ENCODE data around the gene OSTN.
A peak's percentile ranks its signal among the peaks of the same experiment; 100 is the strongest.
"Not testable (repeated sequence)": the region's sequence is repeated elsewhere in the genome, so short reads cannot be mapped to it uniquely, and the experiment has no call there.

The OSTN gene

DNA sequence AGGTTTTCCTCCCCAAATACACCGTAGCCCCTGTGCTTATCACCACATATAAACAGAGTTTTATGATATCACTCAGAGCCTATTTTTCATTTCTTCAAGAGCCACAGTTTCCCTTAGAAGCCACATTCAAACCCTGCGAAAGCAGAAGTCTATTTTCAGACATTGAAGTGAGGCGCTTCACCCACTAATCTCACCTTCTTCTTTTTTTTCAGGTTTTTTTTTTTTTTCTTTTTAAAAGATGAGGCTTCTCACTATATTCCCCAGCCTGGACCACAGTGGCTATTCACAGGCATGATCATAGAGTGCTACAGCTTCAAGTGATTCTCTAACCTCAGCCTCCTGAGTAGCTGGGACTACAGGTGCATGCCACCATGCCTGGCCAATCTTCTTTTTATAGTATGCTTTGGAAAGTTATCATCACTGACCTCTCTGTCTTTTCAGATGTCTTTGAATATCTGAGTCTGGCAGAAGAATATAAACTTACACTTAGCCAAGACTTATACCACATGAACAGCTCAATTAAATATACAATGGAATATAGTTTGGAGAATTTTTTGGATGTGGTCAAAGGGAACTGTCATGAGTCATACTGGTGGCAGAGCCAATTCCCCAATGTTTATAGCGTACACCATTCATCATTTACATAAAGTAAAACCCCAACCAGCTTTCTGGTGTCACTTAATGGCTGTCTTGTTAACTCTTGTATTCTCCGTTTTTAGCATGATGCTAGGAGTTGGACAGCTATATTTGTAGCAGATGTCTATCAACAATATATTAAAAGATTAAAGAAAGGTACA is 70.4 kb downstream of the OSTN start:
- DNase-seq = no peak

DNA sequence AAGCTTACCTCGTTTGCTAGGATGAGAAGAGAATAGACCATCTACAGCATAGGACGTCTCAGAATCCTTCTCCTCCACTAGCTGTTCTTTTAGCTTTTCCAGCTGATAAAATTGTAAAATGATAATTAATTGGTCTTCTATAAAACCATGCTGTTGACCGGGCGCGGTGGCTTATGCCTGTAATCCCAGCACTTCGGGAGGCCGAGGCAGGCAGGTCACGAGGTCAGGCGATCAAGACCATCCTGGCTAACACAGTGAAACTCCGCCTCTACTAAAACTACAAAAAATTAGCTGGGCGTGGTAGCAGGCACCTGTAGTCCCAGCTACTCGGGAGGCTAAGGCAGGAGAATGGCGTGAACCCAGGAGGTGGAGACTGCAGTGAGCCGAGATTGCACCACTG is 76.2 kb downstream of the OSTN start:
- DNase-seq = not testable (repeated sequence)

DNA sequence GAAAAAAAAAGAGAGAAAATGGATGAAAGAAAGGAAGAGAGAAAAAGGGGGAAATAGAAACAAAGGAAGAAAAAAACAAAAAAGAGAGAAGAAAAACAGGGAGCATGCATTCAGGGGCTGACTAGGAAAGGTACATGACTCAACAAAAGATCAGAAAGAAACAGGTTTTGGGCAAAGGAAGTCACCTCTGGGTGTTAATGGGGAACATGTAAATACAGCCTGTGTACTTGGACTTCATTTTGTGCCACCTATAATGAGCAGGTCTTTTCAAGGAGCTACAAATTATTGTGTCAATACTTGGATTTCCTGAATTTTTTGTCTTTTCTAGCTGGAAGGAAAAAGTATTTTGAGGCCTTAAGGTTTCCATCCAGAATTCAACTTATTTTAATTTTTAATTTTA is 76.7 kb downstream of the OSTN start:
- no peak for DNase-seq

DNA sequence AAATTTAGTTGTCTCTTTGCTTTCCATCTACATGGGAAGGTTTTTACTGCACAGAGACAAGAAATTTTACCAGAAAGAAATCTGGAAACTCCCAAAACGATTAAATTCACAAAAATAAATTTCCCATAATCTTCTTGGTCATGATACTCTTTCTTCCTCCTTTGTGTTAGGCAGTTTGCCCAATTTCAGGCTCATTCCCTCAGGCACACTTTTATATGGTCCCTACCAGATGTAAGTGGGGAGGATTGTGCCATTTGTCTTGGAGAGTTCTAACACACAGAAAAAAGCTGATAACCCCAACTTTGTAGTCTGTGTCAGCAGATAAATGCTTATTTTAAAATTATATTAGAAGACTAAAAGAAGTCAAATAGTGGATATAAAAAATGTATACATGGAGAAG is 81.1 kb downstream of the OSTN start:
- no peak for DNase-seq

DNA sequence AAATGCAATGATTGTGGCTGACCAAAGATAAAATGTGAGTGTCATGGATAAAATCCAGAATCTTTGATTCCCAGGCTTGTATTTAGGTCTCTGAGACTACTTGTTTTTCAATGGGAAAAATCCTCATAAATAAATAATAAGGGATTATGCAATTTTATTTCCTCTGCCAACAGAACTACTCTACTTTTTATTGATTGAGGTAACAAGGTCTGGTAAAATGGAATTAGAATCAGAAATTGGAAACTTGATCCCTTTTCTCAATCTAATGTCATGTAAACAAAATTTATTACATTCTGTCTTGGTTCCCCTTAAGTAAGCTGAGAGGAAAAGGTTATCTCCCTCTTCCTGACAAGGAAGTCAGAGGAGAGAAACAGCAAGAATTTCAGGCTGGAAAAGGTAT is 81.8 kb downstream of the OSTN start:
- no peak for DNase-seq

DNA sequence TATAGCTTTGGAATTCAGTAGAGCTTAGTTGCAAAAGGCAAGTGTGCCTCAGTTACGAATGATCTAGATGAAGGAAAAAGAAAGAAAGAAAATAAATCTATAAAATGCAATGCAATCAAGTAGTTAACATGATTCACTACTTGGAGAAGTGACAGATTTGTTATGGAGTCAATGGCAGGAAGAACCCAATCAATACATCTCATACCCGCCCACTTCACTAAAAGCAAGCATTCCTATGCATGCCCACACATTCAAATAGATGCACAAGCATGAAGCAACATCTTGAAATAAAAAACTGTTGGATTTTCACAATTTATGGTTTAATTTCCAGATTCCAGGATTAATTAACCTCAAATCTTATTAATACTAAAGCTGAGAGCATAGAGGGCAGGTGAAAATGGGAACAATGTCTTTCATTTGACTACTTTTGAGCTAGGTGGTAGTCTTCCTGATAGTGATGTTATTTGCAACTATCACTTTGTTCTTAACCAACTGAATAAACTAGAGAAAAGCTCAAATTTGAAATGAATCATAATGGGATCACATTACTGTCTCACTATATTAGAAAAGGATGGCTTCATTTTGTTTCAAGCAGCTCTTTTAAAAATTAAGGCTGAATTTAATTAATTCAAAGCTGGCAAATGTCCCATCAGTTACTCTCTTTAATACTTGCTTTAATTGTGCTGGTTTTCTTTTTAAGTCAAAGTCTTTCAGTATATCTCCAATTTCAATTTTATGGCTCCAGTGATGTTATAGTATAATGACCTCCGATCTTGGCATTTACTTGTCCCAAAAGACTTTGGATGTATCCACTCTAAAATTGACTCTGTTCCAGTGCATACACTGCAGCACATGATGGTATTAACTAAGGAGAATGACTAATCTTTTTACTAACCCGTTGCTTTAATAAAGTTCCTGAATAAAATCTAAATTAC is 83.5 kb downstream of the OSTN start:
- no peak for DNase-seq

DNA sequence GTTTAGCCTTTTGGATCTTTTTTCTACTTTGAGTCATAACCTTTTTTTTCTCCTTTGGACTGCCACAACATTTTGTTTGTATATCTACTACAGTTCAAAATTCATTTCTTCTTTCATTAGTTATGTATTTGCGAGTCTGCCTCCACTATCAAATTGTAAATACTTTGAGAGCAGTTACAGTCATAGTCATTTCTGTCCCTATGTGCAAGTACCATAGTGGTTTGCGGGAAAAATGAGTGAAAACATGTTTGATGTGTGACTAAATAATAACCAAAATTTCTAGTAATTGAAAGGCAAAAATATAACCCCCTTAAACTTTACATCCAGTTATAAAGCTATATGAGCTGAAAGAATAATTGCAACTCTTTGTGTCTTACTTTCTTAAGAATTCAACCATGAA is 84.4 kb downstream of the OSTN start:
- no peak for DNase-seq

DNA sequence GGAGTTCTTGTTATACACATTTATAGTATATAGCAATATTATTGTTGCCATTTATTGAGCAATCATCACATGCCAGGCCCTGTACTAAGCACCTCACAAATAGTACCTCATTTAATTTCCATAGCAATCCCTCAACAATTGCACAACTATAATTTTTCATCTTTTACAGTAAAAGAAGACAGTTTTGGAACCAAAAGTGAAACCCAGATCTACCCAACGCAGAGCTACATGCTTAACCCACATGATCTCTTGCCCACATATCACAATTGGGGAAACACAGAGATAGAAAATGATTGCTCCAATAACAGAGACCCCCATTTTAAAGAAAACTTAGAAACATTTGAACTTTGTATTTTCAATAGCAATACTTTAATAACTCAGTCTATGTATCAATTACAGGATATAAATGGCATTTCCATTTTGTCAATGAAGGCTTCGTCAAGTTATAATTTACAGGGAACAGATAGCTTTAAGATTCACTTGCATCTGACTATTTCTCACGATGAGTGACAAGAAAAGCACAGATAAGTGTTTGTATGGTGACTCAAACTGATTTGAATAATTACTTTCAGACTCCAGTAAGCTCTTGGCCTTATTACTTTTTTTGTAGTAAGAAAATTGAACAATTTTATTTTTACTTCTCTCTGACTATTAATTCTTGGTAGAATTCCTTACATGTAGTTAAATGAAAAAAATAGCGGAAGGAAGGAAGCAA is 91.4 kb downstream of the OSTN start:
- DNase-seq = no peak

DNA sequence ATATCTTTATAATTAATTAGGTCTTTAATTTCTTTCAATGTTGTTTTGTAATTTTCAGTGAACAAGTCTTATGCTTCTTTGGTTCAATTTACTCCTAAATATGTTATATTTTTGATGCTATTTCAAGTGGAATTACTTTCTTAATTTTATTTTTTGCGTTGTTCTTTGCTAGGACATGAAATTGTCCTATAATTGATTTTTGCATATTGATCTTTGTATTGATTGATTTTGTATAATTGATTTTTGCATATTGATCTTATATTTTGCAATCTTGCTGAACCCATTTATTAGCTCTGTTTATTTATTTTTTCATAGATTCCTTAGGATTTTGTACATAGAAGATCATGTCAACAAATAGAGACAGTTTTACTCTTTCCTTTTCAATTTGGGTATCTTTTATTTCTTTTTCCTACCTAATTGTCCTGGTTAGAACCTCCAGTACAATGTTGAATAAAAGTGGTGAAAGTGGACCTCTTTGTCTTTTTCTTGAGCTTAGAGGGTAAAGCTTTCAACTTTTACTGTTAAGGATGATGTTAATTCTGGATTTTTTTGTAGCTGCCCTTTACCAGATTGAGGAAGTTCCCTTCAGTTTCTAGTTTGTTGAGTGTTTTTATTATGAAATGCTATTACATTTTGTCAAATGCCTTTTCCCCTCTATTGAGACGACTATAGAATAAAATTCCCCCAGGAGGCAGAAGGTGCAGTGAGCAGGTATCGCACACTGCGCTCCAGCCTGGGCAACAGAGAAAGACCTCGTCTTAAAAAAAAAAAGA is 93.4 kb downstream of the OSTN start:
- no peak for DNase-seq

DNA sequence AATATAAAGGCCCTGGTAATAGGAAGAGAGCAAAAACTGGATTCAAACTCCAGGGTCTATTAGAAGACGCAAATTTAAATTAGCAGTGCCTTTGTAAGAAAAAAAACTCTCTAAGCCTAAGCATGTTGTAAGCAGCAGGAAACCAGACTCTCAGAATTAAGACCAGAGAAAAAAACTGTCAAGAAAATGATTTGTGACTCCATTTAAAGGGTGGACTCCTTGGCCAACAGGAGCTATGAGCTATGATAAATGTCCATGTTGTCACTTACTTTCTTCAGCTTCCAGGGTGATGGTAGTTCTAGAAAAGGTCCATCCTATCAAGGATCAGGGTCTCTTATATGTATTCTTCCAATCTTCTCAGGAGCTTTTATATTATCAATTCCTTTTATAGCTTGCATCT is 95.2 kb downstream of the OSTN start:
- no peak for DNase-seq

DNA sequence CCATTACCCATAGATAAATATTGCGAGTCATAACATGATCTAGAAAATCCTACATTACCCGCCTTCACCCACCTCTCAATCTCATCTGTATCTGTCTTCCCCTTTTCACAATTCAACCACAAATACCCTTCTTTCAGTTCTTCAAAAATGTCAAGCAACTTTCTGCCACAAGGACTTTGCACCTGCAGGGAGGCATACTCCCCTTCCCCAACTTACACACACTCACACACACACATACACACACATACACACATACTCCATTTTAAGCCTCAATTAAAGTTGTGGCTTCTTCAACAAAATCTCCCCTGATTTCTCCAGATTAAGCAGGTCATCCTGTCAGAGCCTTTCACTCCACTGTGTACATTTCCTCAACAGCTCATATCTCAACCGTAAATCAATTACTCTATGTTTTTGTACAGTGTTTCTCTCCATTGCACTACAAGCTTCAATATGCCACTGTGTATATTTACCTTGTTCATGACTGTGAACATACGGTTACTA is 97.0 kb downstream of the OSTN start:
- DNase-seq = peak; percentile 33

DNA sequence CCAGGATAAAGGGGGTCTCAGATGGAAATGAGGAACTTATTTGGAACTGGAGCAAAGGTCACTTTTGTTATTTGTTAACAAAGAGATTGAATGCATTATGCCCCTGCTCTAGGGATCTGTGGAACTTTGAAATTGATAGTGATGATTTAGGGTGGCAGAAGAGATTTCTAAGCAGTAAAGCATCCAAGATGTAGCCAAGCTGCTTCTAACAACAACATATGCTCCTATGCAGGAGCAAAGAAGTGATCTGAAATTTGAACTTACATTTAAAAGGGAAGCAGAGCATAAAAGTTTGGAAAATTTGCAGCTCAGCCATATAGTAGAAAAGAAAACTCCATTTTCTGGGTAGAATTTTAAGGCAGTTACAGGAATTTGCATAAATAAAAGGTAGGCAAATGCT is 99.8 kb downstream of the OSTN start:
- DNase-seq = no peak

DNA sequence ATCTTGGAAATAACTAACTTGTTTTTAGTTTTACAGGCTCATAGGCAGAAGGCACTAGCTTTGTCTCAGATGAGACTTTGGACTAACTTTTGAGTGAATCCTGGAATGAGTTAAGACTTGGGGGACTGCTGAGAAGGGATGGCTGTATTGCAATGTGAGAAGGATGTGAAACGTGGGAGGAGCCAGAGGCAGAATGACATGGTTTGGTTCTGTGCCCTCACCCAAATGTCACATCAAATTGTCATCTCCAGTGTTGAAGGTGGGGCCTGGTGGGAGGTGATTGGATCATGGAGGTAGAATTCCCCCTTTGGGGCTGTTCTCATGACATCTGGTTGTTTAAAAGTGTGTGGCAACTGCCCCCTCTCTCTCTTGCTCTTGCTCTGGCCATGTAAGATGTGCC is 101.4 kb downstream of the OSTN start:
- DNase-seq = no peak

DNA sequence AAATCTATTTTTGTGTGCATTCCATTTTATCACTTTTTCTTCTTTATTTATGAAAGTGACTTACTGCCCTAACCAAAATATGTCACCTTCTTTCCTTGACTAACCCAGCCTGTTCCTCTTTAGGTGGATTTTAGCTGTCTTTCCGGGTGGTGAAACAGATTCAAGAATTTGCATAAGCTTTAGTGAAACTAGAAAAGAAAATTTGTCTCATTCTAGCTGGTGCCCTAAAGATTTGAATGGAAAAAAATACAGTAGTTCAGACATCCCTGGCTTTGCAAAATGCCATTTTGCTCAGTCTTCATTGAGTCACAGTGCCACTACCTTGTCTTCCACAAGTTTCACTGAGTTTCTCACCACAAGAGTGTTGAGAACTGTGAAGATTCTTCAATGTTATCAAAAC is 102.0 kb downstream of the OSTN start:
- no peak for DNase-seq

DNA sequence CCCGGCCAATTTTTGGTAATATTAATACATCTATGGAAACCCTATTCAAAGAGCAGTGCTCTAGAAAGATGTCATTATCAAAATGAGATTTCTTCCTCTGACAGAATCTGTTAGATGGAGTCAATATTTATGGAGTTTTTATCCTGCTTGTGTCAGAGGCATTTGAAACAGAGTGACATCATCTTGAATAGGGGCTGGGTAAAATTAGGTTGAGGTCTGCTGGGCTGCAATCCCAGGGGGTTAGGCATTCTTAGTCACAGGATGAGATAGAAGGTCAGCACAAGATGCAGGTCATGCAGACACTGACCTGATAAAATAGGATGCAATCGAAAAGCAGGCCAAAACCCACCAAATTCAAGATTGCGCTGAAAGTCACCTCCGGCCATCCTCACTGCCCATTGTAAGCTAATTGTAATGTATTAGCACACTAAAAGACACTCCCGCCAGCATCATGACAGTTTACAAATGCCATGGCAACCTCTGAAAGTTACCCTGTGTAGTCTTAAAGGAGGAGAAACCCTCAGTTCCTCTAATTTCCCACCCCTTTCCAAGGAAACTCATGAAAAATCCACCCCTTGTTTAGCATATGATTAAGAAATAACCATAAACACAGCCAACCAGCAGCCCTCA is 102.9 kb downstream of the OSTN start:
- no peak for DNase-seq

DNA sequence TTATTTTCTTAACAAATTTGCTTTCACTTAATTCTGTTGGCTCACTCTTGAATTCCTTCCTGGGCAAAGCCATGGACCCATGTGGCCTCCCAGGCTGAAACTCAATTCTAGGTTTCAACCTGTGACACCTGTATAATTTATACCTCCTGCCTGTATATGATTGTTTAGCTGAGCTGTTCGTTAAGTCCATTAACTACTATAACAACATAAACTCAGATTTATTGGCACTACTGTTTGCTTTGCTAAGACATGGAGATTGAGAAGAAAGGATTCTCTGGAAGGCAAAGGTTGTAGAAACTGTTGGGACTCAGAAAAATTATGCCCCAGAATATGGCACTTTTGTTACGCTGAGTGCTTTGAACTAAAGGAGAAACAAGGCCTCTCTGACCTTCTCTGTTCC is 103.4 kb downstream of the OSTN start:
- no peak for DNase-seq

DNA sequence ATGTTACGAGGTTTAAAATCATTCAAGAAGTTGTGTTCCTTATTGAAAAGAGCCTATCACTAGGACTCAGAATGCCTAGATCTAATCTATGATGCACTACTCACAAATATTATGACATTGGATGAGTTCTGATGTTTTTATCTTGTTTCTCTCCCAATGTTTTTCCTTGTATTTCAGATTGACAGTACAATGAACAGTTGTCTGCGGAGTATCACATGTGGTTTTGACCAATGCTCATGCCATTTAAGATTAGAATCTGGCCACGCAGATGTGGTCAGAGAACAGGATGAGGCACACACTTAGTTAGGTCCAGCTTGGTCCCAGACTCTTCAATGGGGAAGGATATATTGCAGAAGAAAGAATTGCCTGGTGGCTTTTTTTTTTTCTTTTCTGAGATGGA is 104.6 kb downstream of the OSTN start:
- no peak for DNase-seq

DNA sequence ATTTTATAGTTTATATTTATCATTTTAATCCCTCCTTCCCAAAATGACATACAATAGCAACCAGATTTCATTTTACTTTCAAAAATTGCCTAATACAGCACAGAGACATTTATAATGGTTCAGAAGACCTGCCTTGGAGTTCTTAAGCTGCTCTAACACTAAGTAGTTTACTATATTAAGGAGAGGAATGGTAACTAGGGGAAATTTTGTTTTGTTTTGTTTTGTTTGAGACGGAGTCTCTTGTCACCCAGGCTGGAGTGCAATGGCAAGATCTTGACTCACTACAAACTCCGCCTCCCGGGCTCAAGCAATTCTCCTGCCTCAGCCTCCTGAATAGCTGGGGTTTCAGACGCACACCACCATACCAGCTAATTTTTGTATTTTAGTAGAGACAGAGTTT is 107.4 kb downstream of the OSTN start:
- no peak for DNase-seq

DNA sequence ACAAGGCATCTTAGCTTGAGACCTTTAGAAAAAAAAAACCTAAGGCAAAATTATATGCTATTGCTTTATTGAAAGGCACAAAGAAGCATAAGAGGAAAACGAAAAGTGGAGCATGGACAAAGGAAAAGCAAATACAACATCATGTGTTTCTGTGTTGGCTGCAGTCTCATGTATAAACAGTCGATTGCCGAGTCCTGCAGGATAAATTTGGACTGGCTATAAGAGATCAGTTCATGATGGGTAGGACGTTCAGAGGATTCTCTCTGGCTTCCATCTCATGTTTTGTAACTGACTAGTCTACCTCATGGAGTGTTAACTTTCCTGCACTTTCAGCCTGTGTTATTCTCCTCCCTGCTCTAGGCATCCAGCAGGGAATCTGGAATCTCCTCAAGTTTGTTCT is 108.3 kb downstream of the OSTN start:
- no peak for DNase-seq

DNA sequence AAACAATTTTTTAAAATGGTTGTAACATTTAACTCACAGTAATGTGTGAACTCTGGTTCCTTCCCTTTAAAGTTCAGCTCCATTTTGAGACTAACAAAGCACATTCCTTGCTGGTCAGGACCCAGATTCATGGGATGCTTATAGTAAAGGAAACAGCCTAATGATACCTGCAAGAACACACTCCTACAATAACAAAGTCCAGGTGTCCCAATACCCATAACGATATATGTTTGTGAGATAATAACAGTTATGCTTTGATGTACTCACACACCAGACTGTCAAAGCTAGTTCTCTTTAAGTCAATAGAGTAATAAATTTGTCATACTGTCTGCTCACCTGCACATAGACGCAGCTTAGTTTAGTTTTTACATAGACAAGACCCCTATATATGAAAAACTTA is 114.3 kb downstream of the OSTN start:
- no peak for DNase-seq

DNA sequence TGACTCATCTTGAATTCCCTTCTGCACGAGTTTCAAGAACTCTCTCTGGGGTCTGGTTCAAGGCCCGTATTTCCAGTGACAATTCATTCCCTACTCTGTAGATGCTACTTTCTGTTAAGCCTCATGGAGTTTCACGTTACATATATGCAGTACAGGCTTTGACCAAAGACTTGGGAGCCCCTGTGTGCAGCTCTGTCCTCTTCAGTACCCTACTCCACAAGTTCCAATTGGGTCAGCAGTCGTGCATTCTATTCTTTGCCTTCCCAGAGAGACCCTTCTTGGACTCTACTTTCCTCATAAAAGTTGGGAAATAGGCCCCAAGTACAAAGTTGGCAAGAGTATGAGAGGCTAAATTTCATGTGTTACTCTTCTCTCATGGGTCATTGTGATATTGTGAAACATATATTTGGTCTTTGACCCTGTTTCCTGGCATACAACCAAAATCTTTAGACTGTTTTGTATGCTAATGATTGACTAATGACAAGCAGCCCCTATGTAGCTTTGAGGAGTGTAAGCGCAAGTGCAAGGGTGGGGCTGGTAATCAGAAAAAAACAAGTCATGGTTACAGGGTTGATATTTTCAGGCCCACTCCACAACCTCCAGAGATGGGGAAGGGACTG is 115.2 kb downstream of the OSTN start:
- no peak for DNase-seq

Data from NCI-H510A treated with DMSO at 0.1 percent for 48 hours (cell line).